GM18870 (cell line): ENCODE results near the gene SUSD4.
A peak's percentile ranks its signal among the peaks of the same experiment; 100 is the strongest.

Experiments used
- ATAC-seq: cut with Tn5 transposase; IDR thresholded peaks from one replicate; pipeline ENCODE4 v1.9.1; 2021; ENCODE audit warnings: moderate library complexity; ENCODE audit not compliant: unreplicated experiment

SUSD4 gene

GRCh38 chr1:223189903-223190724, 173.9 kb downstream of the SUSD4 start:
- ATAC-seq = peak; percentile 65

GRCh38 chr1:223189525-223189902, 174.5 kb downstream of the SUSD4 start:
- ATAC-seq = no peak

GRCh38 chr1:223188618-223189356, 175.2 kb downstream of the SUSD4 start:
- ATAC-seq = no peak

- no peak for ATAC-seq
Measured at GRCh38 chr1:223186800-223187199, 177.2 kb downstream of the SUSD4 start.

GRCh38 chr1:223183268-223183862, 180.6 kb downstream of the SUSD4 start:
- ATAC-seq = no peak

GRCh38 chr1:223180731-223181321, 183.2 kb downstream of the SUSD4 start:
- no peak for ATAC-seq

GRCh38 chr1:223179786-223180185, 184.2 kb downstream of the SUSD4 start:
- no peak for ATAC-seq

GRCh38 chr1:223179280-223179679, 184.7 kb downstream of the SUSD4 start:
- ATAC-seq = no peak

GRCh38 chr1:223177681-223178080, 186.3 kb downstream of the SUSD4 start:
- ATAC-seq = no peak

- no peak for ATAC-seq
Measured at GRCh38 chr1:223176437-223176836, 187.5 kb downstream of the SUSD4 start.

GRCh38 chr1:223175633-223176032, 188.3 kb downstream of the SUSD4 start:
- ATAC-seq = no peak

- no peak for ATAC-seq
Measured at GRCh38 chr1:223175032-223175431, 188.9 kb downstream of the SUSD4 start.
